HG03457 (cell line): ENCODE data around the gene YY1.
A peak's percentile ranks its signal among the peaks of the same experiment; 100 is the strongest.
"Not testable (repeated sequence)": the region's sequence is repeated elsewhere in the genome, so short reads cannot be mapped to it uniquely, and the experiment has no call there.

Experiments used
- ATAC-seq: cut with Tn5 transposase; IDR thresholded peaks from one replicate; pipeline ENCODE4 v1.9.1; 2021; ENCODE audit warnings: moderate number of reproducible peaks; ENCODE audit not compliant: unreplicated experiment

Gene YY1

DNA sequence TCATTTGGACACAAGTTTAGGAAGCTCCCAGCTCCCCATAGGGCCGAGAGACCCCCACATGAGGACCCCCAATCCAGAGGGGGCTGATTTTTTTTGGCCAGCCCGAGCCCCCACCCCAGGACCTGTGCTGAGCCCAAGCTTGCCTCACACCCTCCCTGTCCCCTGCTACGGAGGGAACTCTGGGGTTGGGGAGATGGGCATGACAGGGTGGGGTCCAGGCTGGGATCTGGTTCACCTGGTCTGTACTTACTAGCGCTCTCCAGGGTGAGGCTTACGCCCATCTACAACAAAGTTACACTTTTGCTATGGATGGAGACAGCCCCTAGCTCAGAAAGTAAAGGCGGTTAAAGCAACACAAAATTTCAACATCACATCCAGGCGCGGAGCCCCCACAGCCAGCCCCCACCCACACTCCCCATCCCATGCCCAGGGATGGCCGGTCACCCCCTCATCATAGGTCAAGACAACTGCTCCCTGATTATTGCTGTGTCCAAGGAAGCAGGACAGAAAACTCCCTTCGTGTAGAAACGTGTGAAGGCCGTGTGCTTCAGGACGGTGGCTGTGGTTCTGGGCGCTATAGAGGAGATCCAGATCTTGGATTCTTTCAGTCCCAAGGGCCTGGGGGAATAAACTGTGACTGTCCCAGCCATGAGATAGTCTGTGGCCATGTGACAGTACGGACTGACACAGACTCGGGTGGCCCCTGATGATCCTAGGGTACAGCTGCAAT is 56.6 kb downstream of the YY1 start:
- ATAC-seq = no peak

DNA sequence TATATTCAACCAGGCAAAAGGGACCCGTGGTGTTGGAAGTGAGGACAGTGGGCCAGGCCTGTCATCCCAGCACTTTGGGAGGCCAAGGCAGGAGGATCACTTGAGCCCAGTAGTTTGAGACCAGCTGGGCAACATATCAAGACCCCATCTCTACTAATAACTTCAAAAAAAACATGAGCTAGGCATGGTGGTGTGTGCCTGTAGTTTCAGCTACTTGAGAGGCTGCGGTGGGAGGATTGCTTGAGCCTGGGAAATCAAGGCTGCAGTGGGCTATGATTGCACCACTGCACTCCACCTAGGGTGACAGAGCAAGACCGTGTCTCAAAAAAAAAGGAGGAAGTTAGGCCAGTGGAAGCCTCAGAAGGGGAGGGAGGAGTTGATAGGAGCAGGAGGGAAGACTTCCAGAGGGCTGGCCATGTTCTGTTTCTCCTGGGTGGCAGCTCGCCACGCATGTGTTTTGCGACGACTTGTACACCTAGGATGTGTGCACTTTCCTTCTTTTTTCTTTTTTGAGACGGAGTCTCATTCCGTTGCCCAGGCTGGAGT is 57.2 kb downstream of the YY1 start:
- ATAC-seq = no peak

DNA sequence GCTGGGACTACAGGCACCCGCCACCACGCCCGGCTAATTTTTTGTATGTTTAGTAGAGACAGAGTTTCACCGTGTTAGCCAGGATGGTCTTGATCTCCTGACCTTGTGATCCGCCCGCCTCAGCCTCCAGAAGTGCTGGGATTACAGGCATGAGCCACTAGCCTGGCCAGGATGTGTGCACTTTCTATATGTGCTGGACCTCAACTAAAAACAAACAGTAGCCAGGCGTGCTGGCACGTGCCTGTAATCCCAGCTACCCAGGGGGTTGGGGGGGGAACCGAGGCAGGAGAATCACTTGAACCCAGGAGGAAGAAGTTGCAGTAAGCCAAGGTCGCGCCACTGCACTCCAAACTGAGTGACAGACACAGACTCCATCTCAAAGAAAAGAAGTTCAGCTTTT is 57.8 kb downstream of the YY1 start:
- ATAC-seq = not testable (repeated sequence)

DNA sequence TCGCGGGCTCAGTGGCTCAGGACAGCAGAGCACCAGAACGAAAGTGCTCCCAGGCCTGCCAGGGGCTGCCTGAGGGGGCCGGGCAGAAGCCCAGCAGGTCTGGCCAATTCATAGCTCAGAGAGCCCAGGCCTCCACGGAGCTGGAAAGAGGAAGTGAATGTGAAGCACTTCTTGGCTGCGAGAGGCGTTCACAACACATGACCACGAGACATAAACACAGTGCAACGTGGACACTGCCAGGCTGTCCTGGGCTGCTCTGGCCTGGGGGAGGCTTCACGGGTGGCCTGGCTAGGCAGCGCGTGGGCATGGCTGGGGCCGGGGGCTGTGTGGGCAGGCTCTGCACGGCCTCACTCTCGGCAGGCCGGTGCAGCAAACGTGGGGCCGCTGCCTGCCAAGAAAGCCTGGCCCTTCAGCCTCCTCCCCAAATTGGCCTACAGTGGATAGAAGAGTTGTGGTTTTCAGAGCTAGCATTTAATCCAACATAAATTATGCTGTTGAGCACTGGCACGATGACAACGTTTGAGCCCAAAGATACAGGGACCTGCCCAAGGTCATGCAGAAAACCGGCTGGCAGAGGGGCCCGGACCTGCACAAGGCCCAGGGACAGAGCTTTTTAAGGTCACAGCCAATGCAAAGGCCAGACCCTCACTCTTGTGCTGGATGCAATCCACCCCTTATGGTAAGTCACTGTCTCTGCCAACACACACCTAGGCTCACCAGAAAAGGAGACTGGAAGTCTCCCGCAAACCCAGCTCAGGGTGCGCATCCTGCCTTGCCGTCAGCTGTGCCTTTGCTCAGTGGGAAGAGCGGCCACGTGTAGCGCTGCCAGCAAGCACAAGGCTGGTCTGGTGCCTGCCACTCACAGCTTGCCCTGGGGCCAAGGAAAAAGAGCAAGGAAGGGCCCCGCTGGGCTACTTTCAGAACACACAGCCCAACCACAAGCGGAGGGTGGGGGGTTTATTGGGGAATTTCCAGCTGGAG is 58.7 kb downstream of the YY1 start:
- ATAC-seq = no peak

DNA sequence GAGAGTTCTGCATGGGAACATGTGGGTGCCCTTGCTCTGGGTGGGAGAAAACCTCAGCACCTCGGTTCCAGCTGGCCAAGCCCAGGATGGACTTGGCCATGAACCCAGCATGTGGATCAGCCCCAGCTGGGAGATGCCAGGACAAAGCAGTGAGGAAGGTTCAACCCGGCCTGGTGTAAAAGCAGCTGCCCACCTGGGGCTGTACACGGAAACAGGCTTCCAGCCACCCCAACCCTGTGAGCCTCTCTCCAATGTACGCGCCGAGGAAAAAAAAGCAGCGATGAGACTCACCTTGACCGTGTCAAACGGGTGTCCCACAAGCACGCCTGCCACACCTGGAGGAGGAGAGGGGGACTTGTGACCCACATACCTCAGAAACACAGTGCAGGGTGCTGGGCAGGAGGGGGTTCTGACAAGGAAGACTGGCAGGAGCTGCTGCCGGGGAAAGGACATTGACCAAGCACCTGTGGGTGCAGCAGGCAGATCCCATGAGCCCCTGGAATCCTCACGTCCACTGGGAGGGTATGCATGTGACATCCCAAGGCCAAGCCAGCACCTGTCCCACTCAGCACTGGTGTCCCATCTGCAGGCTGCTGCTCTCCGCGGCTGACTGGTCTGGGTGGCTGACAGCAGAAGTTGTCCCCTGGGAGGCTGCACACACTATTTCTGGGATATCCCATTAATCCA is 59.8 kb downstream of the YY1 start:
- no peak for ATAC-seq

DNA sequence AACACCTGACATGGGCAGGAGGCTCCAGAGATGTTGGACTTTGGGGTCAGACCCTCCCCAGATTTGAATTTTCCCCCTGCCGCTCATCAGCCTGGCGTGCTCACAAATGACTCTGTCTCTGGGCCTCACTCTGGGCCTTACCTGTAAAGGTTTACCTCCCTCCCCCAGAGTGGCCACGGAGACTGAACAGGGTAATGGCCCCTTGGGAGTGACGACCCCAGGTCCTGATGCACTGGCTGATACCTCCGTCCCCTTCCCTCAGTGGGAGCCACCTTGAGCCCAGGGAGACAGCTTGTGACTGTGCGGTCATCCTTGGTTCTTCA is 60.3 kb downstream of the YY1 start:
- ATAC-seq = no peak

DNA sequence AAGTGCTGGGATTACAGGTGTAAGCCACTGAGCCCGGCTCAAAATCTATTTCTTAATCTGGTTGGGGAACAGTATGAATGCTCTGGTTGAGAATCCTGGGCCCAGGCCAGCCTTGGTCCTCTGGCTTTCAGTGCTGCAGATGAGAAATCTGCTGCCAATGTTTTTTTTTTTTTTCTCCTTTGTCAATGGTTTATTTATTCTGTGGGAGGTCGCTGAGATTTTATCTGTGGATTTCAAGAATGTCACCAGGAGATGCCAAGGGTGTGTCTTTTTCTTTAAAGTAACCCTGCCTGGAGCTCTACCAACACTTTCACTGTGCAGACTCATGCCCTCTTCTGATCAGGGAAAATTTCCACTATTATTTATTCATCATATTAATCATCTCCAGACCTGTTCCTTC is 63.7 kb downstream of the YY1 start:
- no peak for ATAC-seq

DNA sequence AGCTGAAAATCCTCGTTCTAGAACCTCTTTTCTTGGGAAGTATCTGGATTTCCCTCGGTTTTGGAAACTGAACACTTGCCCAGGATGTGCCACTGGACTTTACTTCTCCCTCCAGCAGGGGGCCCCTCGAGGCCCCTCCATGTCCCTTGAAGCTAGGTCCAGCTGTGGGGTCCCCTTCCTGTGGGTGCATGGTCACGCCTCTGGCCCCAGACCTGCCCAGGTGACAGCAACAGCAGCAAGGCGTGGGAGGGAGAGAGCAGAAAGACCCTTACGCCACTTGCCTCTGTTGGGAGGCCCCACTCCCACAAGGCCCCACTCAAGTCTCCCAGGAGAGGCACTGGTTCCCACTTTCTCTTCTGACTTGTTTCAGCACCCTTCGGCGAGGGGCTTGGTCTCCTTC is 64.2 kb downstream of the YY1 start:
- no peak for ATAC-seq

DNA sequence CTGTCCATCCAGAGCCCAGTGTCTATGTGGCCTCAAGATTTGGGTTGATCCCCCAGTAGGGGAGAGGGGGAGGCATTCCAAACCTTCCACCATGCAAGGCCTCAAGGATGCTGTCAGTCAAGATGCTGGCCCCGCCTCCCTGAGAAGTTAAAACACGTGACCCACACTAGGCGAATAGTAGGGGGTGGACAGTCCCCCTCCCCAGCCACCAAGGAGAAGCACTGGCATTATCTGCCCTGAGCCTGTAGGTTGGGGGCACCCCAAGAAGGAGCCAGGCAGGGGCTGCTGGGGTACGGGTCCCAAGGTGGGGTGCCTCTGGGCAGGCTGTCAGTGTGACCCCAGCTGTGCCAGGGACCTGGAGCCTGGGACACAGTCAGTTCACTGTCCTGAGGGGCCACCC is 65.0 kb downstream of the YY1 start:
- no peak for ATAC-seq

DNA sequence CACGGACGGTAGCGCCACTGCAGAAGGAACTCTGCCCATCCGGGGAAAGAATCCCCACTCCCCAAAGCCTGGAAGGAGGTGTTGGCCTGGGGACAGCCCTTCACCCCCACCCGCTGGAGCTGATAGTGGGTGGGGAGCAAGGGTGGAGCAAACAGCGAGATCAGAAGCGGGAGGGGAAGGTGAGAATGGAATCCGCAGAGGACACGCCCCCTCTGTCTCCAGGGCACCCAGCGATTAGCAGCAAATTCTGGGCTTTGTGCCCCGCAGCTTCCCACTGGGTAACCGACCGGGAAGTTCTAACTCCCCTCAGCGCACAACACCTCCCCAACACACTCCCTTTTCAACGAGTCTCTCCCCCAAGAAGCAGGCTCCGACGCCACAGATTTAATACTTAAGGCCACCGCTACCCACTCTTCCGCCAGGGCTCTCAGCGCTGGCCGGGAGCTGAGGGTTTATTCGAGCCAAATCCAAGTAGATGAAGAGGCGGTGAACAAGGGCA is 65.9 kb downstream of the YY1 start:
- no peak for ATAC-seq

DNA sequence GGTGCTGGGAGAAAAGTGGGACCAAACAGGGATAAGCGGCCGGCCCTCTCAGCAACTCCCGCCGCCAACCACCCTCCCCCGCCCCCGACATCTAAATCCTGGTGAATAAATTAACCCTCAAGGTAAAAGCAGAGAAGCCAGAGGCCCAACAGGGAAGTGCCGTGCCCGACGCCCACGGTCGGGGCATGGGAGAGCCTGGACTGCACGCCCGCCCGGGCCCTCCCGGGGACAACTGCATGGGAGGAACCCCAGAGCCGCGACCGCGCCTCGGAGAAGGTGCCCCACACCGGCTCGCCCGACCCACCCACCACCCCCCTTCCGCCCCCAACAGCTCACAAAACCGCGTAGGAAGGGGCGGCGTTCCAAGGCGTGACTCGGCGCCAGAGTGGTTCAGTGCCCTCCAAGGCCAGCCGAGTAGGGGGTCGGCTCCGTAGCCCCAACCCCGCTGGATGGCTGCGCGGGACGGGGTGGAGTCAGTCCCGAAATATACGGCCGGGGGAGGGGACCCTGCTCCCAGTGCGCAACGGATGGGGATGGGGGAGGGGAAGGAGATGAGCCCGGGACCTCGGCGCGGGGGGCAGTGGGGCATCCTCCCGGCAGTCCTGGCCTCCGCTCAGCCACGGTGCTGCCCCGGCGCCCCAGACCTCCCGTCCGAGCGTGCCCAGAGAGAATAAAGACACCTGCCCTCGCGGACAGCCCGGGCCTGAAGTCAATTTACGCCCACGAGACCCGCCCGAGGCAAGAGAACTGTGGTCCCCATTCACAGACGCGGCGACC is 66.6 kb downstream of the YY1 start:
- ATAC-seq = no peak

DNA sequence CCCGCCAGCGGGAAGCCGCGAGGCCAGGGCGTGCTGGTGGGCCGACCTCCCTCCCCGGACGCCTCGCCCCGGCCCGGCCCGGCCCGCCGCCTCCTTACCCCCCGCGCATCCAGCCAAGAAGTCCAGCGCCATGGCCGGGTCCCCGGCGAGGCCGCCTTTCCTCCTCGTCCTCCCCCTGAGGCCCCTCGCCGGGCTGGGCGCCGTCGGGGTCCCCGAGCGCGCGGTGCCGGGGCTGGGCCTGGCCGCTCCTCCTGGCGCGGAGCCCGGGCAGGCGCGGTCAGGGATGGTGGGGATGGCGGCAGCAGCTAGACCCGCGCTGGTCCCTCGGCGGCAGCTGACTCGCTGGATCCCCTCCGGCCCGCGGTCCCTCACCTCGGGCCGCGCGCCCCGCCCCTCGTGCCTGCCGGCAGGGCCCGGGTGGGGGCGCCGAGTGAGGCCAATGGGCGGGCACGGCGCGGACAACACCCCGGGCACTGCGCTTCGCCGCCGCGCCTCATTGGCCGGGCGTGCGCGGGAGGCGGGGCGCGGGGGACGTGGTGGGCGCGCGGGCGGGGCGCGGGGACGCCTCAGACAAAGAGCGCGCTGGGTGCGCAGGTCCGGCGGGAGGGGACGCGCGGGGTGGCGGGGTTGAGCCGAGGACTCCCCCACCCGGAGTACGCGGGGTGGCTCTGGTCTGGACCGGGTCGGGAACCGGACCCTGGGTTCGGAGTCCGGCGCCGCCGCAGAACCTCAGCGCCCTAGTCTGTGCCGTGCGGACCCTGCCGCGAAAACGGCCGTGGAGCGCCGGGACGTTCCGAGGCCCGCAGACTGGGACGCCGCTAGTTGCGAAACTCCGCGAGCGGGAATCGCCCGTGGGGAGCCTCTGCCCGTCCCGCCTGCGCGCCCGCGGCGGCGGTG is 67.4 kb downstream of the YY1 start, which contains the start of gene SLC25A29:
TSS of gene SLC25A29 (minus strand) at position 344 of the 897 bp plus-strand sequence. CDS start at position 132, 212 bp downstream.
- peak; percentile 81 for ATAC-seq

DNA sequence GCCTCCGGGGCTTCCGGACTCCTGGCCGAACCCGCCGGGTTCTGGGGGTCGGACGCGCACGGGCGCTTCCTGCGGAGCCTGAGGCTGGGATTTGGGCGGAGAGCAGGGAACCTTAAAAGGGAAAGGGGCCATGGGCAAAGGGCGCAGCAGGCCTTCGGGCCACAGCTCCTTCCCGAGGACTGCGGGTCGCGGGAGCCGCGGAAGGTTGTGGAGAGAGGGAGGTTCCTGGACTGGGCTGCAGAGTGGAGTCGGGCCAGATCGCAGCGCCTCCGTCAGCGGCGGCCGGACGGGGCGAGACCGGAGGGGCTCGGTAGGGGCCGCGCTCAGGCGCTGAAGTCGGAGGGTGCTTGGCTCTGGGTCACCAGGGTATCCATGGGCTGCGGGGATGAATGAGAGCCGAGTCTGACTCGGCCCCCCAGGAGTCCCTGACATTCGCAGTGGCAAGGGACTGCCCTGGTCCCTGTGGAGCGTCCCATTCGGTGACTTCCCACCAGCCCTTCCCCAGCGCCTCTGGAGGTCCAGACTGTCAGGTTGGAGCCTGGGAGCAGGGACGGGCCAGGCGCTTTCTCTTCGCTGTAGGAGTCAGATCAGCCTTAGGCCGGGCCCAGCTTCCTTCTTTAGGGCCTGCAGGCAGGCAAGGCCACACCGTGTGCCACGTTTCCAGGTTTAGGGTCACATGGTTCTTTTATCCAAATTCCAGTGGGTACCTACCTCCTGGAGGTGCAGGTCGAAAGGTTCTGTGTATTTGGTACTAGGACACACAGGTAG is 68.2 kb downstream of the YY1 start:
- ATAC-seq = peak; percentile 7

DNA sequence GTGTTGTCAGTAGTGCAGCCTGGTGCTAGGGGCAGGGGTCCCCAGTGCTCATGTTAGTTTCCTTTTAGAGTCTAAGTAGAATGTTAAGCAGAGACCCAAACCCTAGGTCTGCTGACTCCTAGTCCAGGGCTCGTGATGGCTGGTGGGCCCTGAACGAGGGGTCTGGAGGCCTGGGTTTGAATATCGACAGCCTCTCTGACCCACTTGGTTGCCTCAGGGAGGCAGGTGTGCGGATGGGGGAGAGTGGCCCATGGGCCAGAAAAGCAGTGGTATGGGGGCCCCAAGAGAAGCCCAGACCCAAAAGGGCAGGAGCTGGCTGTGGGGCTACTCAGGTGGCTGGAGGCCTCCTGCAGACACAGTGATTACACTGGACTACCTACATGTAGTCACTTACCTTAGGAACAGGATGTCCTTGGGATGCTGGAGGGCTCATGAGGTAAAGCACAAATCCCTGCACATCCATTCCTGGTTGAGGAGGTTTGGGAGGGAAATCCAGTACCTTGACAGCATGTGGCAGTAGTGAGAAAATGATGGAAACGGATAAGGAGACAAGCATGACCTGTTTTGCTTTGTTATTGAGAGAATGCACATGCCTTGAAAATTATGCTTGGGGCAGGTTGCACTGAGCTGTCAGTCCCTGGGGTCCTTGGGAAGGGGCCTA is 69.0 kb downstream of the YY1 start:
- no peak for ATAC-seq

DNA sequence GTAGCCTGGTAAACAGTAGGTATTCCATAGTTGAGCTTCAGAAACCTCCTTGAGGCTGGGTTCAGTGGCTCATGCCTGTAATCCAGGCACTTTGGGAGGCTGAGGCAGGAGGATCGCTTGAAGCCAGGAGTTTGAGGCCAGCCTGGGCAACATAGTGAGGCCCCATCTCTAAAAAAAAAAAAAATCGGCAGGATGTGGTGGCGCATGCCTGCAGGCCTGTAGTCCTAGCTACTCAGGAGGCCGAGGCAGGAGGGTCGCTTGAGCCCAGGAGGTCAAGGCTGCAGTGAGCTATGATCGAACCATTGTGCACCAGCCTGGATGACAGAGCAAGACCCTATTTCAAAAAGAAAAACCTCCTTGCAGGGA is 69.5 kb downstream of the YY1 start:
- not testable (repeated sequence) for ATAC-seq

DNA sequence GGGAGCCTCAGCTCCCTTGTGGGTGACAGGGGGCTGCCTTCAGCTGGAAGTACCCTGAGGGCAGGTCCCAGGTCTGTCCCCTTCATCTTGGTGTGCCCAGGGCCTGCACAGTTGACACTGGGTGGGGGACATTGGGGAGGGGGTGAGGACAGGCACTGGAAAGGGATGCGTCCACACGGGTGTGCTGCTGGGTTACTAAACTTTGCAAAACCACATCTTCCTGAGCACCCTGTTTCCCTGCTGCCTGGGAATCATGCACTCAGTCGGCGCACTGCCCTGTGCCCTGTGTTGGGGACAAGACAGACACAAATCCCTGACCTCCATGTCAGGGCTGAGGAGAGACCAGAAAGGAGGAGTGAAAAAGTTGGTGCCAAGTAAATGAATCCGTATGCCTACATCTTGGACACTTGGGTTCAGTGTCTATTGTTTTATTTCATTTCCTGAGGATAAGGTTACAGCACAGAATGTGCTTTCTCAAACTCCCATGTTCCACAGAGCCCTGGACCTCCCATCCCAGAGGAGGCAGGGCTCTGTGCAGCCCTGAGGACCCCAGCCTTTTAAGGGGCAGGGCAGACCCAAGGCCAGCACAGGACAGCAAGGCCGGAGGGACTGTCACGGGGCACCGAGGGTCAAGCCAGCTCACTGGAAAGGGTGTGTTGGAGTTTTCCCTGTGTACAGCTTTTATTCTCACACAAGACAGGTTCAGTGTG is 70.2 kb downstream of the YY1 start:
- ATAC-seq = no peak

DNA sequence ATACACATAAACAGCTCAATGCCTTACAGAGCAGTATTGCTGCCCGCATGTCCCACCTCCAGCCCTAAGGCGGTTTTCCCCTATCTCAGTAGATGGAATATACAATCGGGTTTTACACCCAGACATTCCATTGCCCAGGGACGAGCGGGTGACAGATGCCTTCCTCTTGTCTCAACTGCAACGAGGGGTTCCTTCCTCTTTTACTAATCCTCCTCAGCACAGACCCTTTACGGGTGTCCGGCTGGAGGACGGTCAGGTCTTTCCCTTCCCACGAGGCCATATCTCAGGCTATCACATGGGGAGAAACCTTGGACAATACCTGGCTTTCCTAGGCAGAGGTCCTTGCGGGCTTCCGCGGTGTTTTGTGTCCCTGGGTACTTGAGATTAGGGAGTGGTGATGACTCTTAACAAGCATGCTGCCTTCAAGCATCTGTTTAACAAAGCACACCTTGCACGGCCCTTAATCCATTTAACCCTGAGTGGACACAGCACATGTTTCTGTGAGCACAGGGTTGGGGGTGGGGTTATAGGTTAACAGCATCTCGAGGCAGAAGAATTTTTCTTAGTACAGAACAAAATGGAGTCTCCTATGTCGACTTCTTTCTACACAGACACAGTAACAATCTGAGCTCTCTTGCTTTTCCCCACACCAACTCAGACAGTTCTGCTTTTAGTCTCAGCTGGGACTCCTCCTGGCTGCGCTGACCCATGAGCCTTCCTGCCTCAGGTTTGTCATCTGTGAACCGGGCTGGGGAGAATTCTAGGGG is 73.3 kb downstream of the YY1 start:
- not testable (repeated sequence) for ATAC-seq
